Left renal pelvis (tissue), 4 donors: ENCODE data around the gene DENND4A. TPM values are rescaled to one million over a fixed set of nuclear protein-coding genes. Genes with fewer than 3 reads are reported as not detected.
"Not testable (repeated sequence)": the region's sequence is repeated elsewhere in the genome, so short reads cannot be mapped to it uniquely, and the experiment has no call there.

Experiments
- DNase-seq, 4 donors: peaks; one replicate each; pipeline ENCODE4 v3.0.0-alpha.2; 2013; ENCODE audit warnings: low read depth in 4 of 4, low spot score in 3 of 4
- polyA plus RNA-seq, 4 donors: library from polyadenylated mRNA; unstranded; fragments of 120-200 nt; gene quantifications; one replicate each; pipeline ENCODE4 v1.2.1, GENCODE V29; 2013; ENCODE audit not compliant: insufficient read length in 4 of 4

DENND4A gene
- polyA plus RNA-seq, 4 donors, result 17.1 to 20.8 (median 17.7) TPM

GRCh38 chr15:65641768-65642475 lies 150.2 kb downstream of the DENND4A start:
- DNase-seq, result no peak

GRCh38 chr15:65639509-65639908 lies 152.6 kb downstream of the DENND4A start:
- no peak for DNase-seq

- DNase-seq, result peak; percentile 41 to 62 (median 59)
Measured at GRCh38 chr15:65638681-65639089, 153.4 kb downstream of the DENND4A start.

- no peak for DNase-seq
Measured at GRCh38 chr15:65638109-65638508, 154.0 kb downstream of the DENND4A start.

GRCh38 chr15:65634356-65634755 lies 157.7 kb downstream of the DENND4A start:
- no peak for DNase-seq

- no peak for DNase-seq
Measured at GRCh38 chr15:65633752-65634151, 158.3 kb downstream of the DENND4A start.

- DNase-seq, result peak in 2 of 4 donors; percentile 14 to 22
Measured at GRCh38 chr15:65632780-65633375, 159.2 kb downstream of the DENND4A start.

GRCh38 chr15:65631503-65631902 lies 160.6 kb downstream of the DENND4A start:
- DNase-seq, result no peak

GRCh38 chr15:65630760-65631159 lies 161.3 kb downstream of the DENND4A start:
- DNase-seq, result no peak

GRCh38 chr15:65629548-65629947 lies 162.5 kb downstream of the DENND4A start:
- DNase-seq, result no peak

- DNase-seq, result no peak
Measured at GRCh38 chr15:65626856-65627255, 165.2 kb downstream of the DENND4A start.

- no peak for DNase-seq
Measured at GRCh38 chr15:65623103-65623502, 169.0 kb downstream of the DENND4A start.

GRCh38 chr15:65621638-65622037 lies 170.5 kb downstream of the DENND4A start, which contains the start of gene SLC24A1:
Gene SLC24A1 (plus strand): TSS chr15:65621938. CDS start chr15:65624081, 2,143 bp downstream.
- no peak for DNase-seq

GRCh38 chr15:65620833-65621232 lies 171.3 kb downstream of the DENND4A start:
- no peak for DNase-seq

- no peak for DNase-seq
Measured at GRCh38 chr15:65619626-65620290, 172.3 kb downstream of the DENND4A start.

- no peak for DNase-seq
Measured at GRCh38 chr15:65618560-65619109, 173.5 kb downstream of the DENND4A start.

- DNase-seq, result not testable (repeated sequence)
Measured at GRCh38 chr15:65615887-65616286, 176.2 kb downstream of the DENND4A start.

GRCh38 chr15:65612949-65613744 lies 178.9 kb downstream of the DENND4A start:
- DNase-seq, result no peak

GRCh38 chr15:65612616-65612946 lies 179.5 kb downstream of the DENND4A start:
- no peak for DNase-seq

- DNase-seq, result no peak
Measured at GRCh38 chr15:65611888-65612615, 180.0 kb downstream of the DENND4A start.
